Transverse colon (tissue), 4 donors: Measurements from ENCODE around the gene EPHB6.

Experiments used
- CTCF ChIP-seq, 5 experiments: fragments of 200-600 bp in 3 of 5; fragments of 450-650 bp in 2 of 5; sonication (generic) in 3 of 5; IDR thresholded peaks; 1 replicate in 2 of 5; 2 replicates in 3 of 5; pipeline ENCODE4 v1.5.1; 2016 to 2017; ENCODE audit warnings: antibody characterized with exemption in 5 of 5, inconsistent platforms in 3 of 5, mild to moderate bottlenecking in 2 of 5, moderate library complexity in 1 of 5
- EP300 ChIP-seq: sonication (generic); formaldehyde crosslinking; IDR thresholded peaks from one replicate; pipeline ENCODE4 v1.6.1; 2017; ENCODE audit warnings: antibody characterized with exemption, low read depth
- POLR2A ChIP-seq: fragments of 450-650 bp; IDR thresholded peaks from one replicate; pipeline ENCODE4 v1.6.1; 2016; ENCODE audit warnings: antibody characterized with exemption, mild to moderate bottlenecking, moderate library complexity
- POLR2AphosphoS5 ChIP-seq, 3 donors: sonication (generic); formaldehyde crosslinking; IDR thresholded peaks; one replicate each; pipeline ENCODE4 v1.6.1; 2016; ENCODE audit warnings: antibody characterized with exemption in 3 of 3

- TF ChIP-seq CTCF (IDR thresholded peaks at IDR 0.05) (no peak), POLR2AphosphoS5 (IDR thresholded peaks at IDR 0.05) (no peak), POLR2A (no peak), EP300 (no peak)
These were observed 42.8 kb downstream of the EPHB6 start for GRCh38 chr7:142897691-142898090.
